PC-3 (cell line): Measurements from ENCODE around the gene SEPTIN2.

Experiments used
- EZH2 ChIP-seq: fragments of 300-600 bp; sonication (generic); IDR thresholded peaks from one replicate; pipeline ENCODE4 v1.6.1; 2017; ENCODE audit warnings: antibody characterized with exemption, mild to moderate bottlenecking, low read length; ENCODE audit not compliant: unreplicated experiment
- EZH2phosphoT487 ChIP-seq: fragments of 300-600 bp; sonication (generic); IDR thresholded peaks from 2 replicates; pipeline ENCODE4 v1.6.1; 2018; ENCODE audit warnings: mild to moderate bottlenecking, antibody characterized with exemption, low read length, borderline replicate concordance
- TF ChIP-seq, protein P1 (sequence below): fragments of 300-600 bp; sonication (generic); conservative IDR thresholded peaks from 2 replicates; pipeline ENCODE4 v1.5.1; 2017; ENCODE audit warnings: antibody characterized with exemption, low read depth, mild to moderate bottlenecking, low read length

DNA sequence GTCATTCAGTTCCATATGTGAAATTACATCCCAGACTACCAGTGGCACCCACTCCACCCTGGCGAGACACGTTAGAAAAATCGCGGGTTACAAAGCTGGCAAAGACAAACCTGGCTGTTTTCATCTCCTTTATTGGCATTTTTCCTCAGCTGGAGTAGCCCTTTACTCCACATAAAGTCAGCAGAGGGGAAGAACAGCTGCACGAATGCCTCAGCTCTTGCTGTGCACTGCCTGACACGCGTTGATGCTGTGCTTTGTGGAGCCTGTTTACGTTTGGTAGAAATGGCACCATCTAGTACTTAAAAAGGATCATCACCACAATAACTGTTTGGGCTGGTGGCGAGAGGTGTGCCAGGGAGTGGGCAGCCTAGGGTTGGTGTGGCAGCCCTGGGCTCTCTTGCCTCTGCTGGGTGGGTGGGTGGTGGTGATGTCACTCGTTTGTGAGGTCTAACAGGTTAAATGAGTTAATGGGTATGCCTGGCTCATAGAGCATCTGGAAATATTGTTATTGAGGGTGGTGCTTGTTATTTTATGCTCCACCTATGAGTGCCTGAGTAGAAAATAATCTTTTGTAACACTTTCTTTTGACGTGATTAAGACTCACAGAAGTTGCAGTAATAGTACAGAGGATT lies 56.8 kb downstream of the SEPTIN2 start:
- TF ChIP-seq EZH2phosphoT487 (no peak), EZH2 (no peak)
- TF ChIP-seq, protein P1, sequence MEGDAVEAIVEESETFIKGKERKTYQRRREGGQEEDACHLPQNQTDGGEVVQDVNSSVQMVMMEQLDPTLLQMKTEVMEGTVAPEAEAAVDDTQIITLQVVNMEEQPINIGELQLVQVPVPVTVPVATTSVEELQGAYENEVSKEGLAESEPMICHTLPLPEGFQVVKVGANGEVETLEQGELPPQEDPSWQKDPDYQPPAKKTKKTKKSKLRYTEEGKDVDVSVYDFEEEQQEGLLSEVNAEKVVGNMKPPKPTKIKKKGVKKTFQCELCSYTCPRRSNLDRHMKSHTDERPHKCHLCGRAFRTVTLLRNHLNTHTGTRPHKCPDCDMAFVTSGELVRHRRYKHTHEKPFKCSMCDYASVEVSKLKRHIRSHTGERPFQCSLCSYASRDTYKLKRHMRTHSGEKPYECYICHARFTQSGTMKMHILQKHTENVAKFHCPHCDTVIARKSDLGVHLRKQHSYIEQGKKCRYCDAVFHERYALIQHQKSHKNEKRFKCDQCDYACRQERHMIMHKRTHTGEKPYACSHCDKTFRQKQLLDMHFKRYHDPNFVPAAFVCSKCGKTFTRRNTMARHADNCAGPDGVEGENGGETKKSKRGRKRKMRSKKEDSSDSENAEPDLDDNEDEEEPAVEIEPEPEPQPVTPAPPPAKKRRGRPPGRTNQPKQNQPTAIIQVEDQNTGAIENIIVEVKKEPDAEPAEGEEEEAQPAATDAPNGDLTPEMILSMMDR: no peak
